HEK293T (cell line): ENCODE results near the gene UNC93B1.

ENCODE experiments used
- CTCF ChIA-PET: fragments of 350-600 bp; formaldehyde crosslinking; extraction: SDS; loops from one replicate; lab custom pipeline; 2021; ENCODE audit warnings: antibody characterized with exemption, inconsistent platforms; lab: Yijun Ruan, JAX
- POLR2A ChIA-PET: fragments of 350-600 bp; formaldehyde crosslinking; extraction: SDS; loops from one replicate; lab custom pipeline; 2020; ENCODE audit warnings: antibody characterized with exemption, inconsistent platforms; lab: Yijun Ruan, JAX
- DNase-seq: peaks from one replicate; pipeline ENCODE4 v3.0.0; 2012; ENCODE audit warnings: mixed read lengths; ENCODE audit errors: extremely low spot score
- ARNT ChIP-seq: fragments of 450-650 bp; IDR thresholded peaks from 2 replicates; pipeline ENCODE4 v1.6.1; 2017; ENCODE audit warnings: mild to moderate bottlenecking
- BHLHE40 ChIP-seq: fragments of 450-650 bp; IDR thresholded peaks from 2 replicates; pipeline ENCODE4 v1.6.1; 2016; ENCODE audit warnings: mild to moderate bottlenecking, moderate library complexity, borderline replicate concordance
- CTBP1 ChIP-seq: fragments of 450-650 bp; IDR thresholded peaks from 2 replicates; pipeline ENCODE4 v1.6.1; 2016; ENCODE audit warnings: borderline replicate concordance
- ELF4 ChIP-seq: fragments of 450-650 bp; IDR thresholded peaks from 2 replicates; pipeline ENCODE4 v1.6.1; 2017; ENCODE audit warnings: antibody characterized with exemption
- FOXA1 ChIP-seq: fragments of 450-650 bp; IDR thresholded peaks from 2 replicates; pipeline ENCODE4 v1.6.1; 2016; ENCODE audit warnings: mild to moderate bottlenecking
- FOXK2 ChIP-seq: fragments of 450-650 bp; IDR thresholded peaks from 2 replicates; pipeline ENCODE4 v1.6.1; 2016; ENCODE audit warnings: mild to moderate bottlenecking
- FOXM1 ChIP-seq: fragments of 450-650 bp; IDR thresholded peaks from 2 replicates; pipeline ENCODE4 v1.6.1; 2017; ENCODE audit warnings: mild to moderate bottlenecking, borderline replicate concordance
- HDGF ChIP-seq: fragments of 450-650 bp; IDR thresholded peaks from 2 replicates; pipeline ENCODE4 v1.6.1; 2017; ENCODE audit warnings: antibody characterized with exemption, borderline replicate concordance
- L3MBTL2 ChIP-seq: fragments of 450-650 bp; conservative IDR thresholded peaks from 2 replicates; pipeline ENCODE4 v1.6.1; 2016; ENCODE audit warnings: mild to moderate bottlenecking
- LEF1 ChIP-seq: fragments of 450-650 bp; IDR thresholded peaks from 2 replicates; pipeline ENCODE4 v1.6.1; 2017; ENCODE audit warnings: mild to moderate bottlenecking, borderline replicate concordance
- NFRKB ChIP-seq: fragments of 450-650 bp; IDR thresholded peaks from 2 replicates; pipeline ENCODE4 v1.6.1; 2016; ENCODE audit warnings: mild to moderate bottlenecking, moderate library complexity
- PKNOX1 ChIP-seq: fragments of 450-650 bp; IDR thresholded peaks from 2 replicates; pipeline ENCODE4 v1.6.1; 2016
- SP1 ChIP-seq: fragments of 450-650 bp; IDR thresholded peaks from 2 replicates; pipeline ENCODE4 v1.6.1; 2017
- SUZ12 ChIP-seq: fragments of 450-650 bp; IDR thresholded peaks from 2 replicates; pipeline ENCODE4 v1.6.1; 2016; ENCODE audit warnings: mild to moderate bottlenecking
- TARDBP ChIP-seq: fragments of 450-650 bp; IDR thresholded peaks from 2 replicates; pipeline ENCODE4 v1.6.1; 2016
- ZNF384 ChIP-seq: fragments of 450-650 bp; IDR thresholded peaks from 2 replicates; pipeline ENCODE4 v1.6.1; 2016

The UNC93B1 gene

GRCh38 chr11:68006606-68007166 is 2.8 kb upstream of the UNC93B1 start:
- POLR2A ChIA-PET: no interaction called here
- CTCF ChIA-PET: no interaction called here
- no peak for TF ChIP-seq FOXA1
- no peak for TF ChIP-seq SUZ12
- no peak for TF ChIP-seq CTBP1
- no peak for TF ChIP-seq ZNF384
- TF ChIP-seq ELF4: no peak
- TF ChIP-seq PKNOX1: no peak
- DNase-seq: no peak

GRCh38 chr11:68004551-68005335 is 846 bp upstream of the UNC93B1 start:
- ChIA-PET POLR2A (no interaction called here), CTCF (no interaction called here)
- TF ChIP-seq HDGF (no peak), ELF4 (no peak), SP1 (no peak)
- no peak for DNase-seq

- no peak for TF ChIP-seq TARDBP
- peak; percentile 28 for DNase-seq
- ChIA-PET CTCF (no interaction called here), POLR2A (no interaction called here)
These were observed 705 bp downstream of the UNC93B1 start for GRCh38 chr11:68002938-68003845.

GRCh38 chr11:68002575-68002937 is 1.3 kb downstream of the UNC93B1 start:
- DNase-seq: no peak
- POLR2A ChIA-PET: no interaction called here
- CTCF ChIA-PET: no interaction called here
- TF ChIP-seq FOXK2: no peak

GRCh38 chr11:67999704-68000103 is 4.2 kb downstream of the UNC93B1 start:
- TF ChIP-seq BHLHE40 (no peak), SP1 (no peak)
- DNase-seq: no peak
- ChIA-PET POLR2A (no interaction called here), CTCF (no interaction called here)

GRCh38 chr11:67999201-67999629 is 4.7 kb downstream of the UNC93B1 start:
- POLR2A ChIA-PET: no interaction called here
- CTCF ChIA-PET: no interaction called here
- TF ChIP-seq CTBP1 (no peak), ELF4 (no peak), FOXM1 (no peak), SUZ12 (no peak), NFRKB (no peak), ZNF384 (no peak), HDGF (no peak), ARNT (no peak), FOXA1 (no peak), FOXK2 (no peak), LEF1 (no peak), SP1 (no peak), TARDBP (no peak), PKNOX1 (no peak), L3MBTL2 (no peak), BHLHE40 (no peak)
- DNase-seq: no peak

GRCh38 chr11:67998150-67999045 is 5.5 kb downstream of the UNC93B1 start:
- DNase-seq: no peak
- CTCF ChIA-PET: no interaction called here
- TF ChIP-seq BHLHE40: no peak
- no peak for TF ChIP-seq ZNF384
- no peak for TF ChIP-seq LEF1
- no peak for TF ChIP-seq ARNT
- TF ChIP-seq CTBP1: no peak
- no peak for TF ChIP-seq FOXK2
- TF ChIP-seq L3MBTL2: no peak
- no peak for TF ChIP-seq PKNOX1
- TF ChIP-seq FOXA1: no peak
- TF ChIP-seq SUZ12: no peak
- no peak for TF ChIP-seq TARDBP
- TF ChIP-seq FOXM1: no peak
- TF ChIP-seq HDGF: no peak
- TF ChIP-seq NFRKB: no peak
- POLR2A ChIA-PET: no interaction called here
